Right atrium auricular region (tissue), 2 donors: Measurements from ENCODE around the gene SOX5. TPM values are rescaled to one million over a fixed set of nuclear protein-coding genes. Genes with fewer than 3 reads are reported as not detected.

Experiments
- DNase-seq: peaks from one replicate; pipeline ENCODE4 v3.0.0-alpha.2; 2019; ENCODE audit warnings: low spot score
- H3K27ac ChIP-seq, 2 donors: fragments of 200-600 bp; sonication (generic); 1 replicate in 1 of 2; 2 replicates in 1 of 2; pipeline ENCODE4 v1.5.1; 2016 to 2019
- H3K27me3 ChIP-seq, 2 donors: fragments of 200-600 bp; sonication (generic); one replicate each; pipeline versions ENCODE4 v1.5.1 to v1.6.0; 2017 to 2019
- H3K36me3 ChIP-seq: fragments of 200-600 bp; sonication (generic); one replicate; pipeline ENCODE4 v1.5.1; 2016
- H3K4me1 ChIP-seq, 2 donors: fragments of 200-600 bp; sonication (generic); one replicate each; pipeline versions ENCODE4 v1.5.1 to v1.6.0; 2017 to 2019
- H3K4me3 ChIP-seq, 2 donors: fragments of 200-600 bp; sonication (generic); 1 replicate in 1 of 2; 2 replicates in 1 of 2; pipeline ENCODE4 v1.5.1; 2017 to 2019; ENCODE audit warnings: mild to moderate bottlenecking in 1 of 2, moderate library complexity in 1 of 2
- H3K9me3 ChIP-seq, 2 donors: fragments of 200-600 bp; sonication (generic); one replicate each; pipeline ENCODE4 v1.5.1; 2019
- CTCF ChIP-seq, 2 donors: fragments of 200-600 bp; sonication (generic); IDR thresholded peaks; one replicate each; pipeline ENCODE4 v1.5.1; 2019; ENCODE audit warnings: antibody characterized with exemption in 2 of 2
- total RNA-seq, 2 donors: library from RNA; depleted of rRNA; stranded (reverse); fragments of >200 nt; gene quantifications; one replicate each; pipeline ENCODE4 v1.1.0, GENCODE V29; 2016

The SOX5 gene
- total RNA-seq, 2 donors from 2014 or later, result 3.9 to 5.6 TPM

DNA sequence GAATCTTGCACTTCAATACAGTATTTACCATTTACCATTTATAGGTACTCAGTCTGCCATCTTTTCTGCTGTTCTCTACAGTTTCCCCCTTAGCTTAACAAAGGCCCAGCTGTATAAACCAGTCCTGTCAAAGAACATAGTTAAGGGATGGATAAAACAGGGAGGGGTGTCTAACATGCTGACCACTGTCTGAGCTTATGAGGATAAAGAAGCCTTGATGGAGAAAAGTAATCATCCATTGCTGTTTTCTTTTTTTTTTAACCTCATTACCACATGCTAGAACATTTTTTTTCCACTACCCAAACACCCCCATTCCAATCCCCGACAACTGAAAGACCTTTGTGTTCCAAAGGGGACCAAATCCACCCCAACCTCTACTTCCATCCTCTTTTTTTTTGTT lies 39.9 kb downstream of the SOX5 start:
- H3K4me3 ChIP-seq, result no peak overlapping the region
- H3K27ac ChIP-seq, result no peak overlapping the region
- no peak for TF ChIP-seq CTCF (IDR thresholded peaks at IDR 0.05)
- no peaks in the 10 kb centered on the region for H3K4me1 ChIP-seq
- H3K9me3 ChIP-seq, result no peaks in the 10 kb centered on the region
- no peaks in the 10 kb centered on the region for H3K36me3 ChIP-seq
- DNase-seq, result no peak
- no peaks in the 10 kb centered on the region for H3K27me3 ChIP-seq

- no peak for TF ChIP-seq CTCF (IDR thresholded peaks at IDR 0.05)
- no peak for DNase-seq
- no peak overlapping the region for H3K27ac ChIP-seq
- H3K9me3 ChIP-seq, result no peaks in the 10 kb centered on the region
- H3K4me3 ChIP-seq, result no peak overlapping the region
- H3K27me3 ChIP-seq, result no peaks in the 10 kb centered on the region
- no peaks in the 10 kb centered on the region for H3K4me1 ChIP-seq
- no peaks in the 10 kb centered on the region for H3K36me3 ChIP-seq
Measured at GRCh38 chr12:23906329-23906728, 43.1 kb downstream of the SOX5 start.

- Histone ChIP-seq H3K36me3 (no peaks in the 10 kb centered on the region), H3K4me1 (no peaks in the 10 kb centered on the region), H3K4me3 (no peak overlapping the region), H3K27ac (no peak overlapping the region), H3K9me3 (no peaks in the 10 kb centered on the region), H3K27me3 (no peaks in the 10 kb centered on the region)
- DNase-seq, result no peak
- no peak for TF ChIP-seq CTCF (IDR thresholded peaks at IDR 0.05)
Measured at GRCh38 chr12:23899434-23899833, 50.0 kb downstream of the SOX5 start.

- Histone ChIP-seq H3K27me3 (no peaks in the 10 kb centered on the region), H3K4me1 (no peaks in the 10 kb centered on the region), H3K36me3 (no peaks in the 10 kb centered on the region), H3K4me3 (no peak overlapping the region), H3K9me3 (no peaks in the 10 kb centered on the region), H3K27ac (no peak overlapping the region)
- DNase-seq, result no peak
- no peak for TF ChIP-seq CTCF (IDR thresholded peaks at IDR 0.05)
Measured at GRCh38 chr12:23898121-23898520, 51.3 kb downstream of the SOX5 start.

DNA sequence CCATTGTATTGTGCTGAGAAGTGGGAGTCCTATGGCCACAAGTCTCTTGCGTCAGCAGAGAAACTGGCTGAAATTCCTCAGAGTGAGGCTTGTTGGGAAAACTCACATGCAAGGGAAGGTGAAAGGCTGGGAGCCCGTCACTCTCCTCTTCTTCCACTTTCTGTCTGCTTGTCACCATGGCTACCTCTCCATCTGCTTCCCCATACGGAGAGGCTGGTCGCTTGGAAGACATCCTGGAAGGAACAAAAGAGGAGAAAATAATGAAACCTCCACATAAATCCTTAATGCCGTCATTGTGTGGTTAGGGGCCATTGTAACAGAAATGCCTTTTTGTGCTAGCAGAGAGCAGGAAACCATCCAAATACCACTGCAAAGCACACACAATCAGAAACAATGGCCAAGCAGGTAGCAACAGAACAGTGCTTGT lies 53.7 kb downstream of the SOX5 start:
- Histone ChIP-seq H3K9me3 (no peaks in the 10 kb centered on the region), H3K27me3 (no peaks in the 10 kb centered on the region), H3K4me1 (no peaks in the 10 kb centered on the region), H3K4me3 (no peak overlapping the region), H3K36me3 (no peaks in the 10 kb centered on the region), H3K27ac (no peak overlapping the region)
- no peak for DNase-seq
- no peak for TF ChIP-seq CTCF (IDR thresholded peaks at IDR 0.05)

- Histone ChIP-seq H3K9me3 (no peaks in the 10 kb centered on the region), H3K4me3 (no peak overlapping the region), H3K27me3 (no peaks in the 10 kb centered on the region)
Measured at GRCh38 chr12:23893611-23894010, 55.9 kb downstream of the SOX5 start.

More at GRCh38 chr12:23893611-23894010, 55.9 kb downstream of the SOX5 start:
- Histone ChIP-seq H3K36me3 (no peaks in the 10 kb centered on the region), H3K4me1 (no peaks in the 10 kb centered on the region), H3K27ac (no peak overlapping the region)
- DNase-seq, result no peak
- TF ChIP-seq CTCF (IDR thresholded peaks at IDR 0.05), result no peak
